Osteocyte (in vitro differentiated cells): ENCODE measurements around the gene CRYBG1. TPM values are rescaled to one million over a fixed set of nuclear protein-coding genes. Genes with fewer than 3 reads are reported as not detected.

ENCODE experiments used
- DNase-seq: peaks from one replicate; pipeline ENCODE4 v3.0.0; 2021; ENCODE audit warnings: mixed read lengths; ENCODE audit not compliant: unreplicated experiment; ENCODE audit errors: extremely low spot score
- H3K27ac Mint-ChIP-seq: one replicate; pipeline ENCODE4 v1.8.0; 2021; ENCODE audit warnings: mild to moderate bottlenecking, mixed read lengths; ENCODE audit not compliant: unreplicated experiment
- H3K27me3 Mint-ChIP-seq: one replicate; pipeline ENCODE4 v1.8.0; 2021; ENCODE audit warnings: mixed read lengths; ENCODE audit not compliant: unreplicated experiment
- H3K36me3 Mint-ChIP-seq: one replicate; pipeline ENCODE4 v1.8.0; 2021; ENCODE audit warnings: mixed read lengths; ENCODE audit not compliant: unreplicated experiment
- H3K4me1 Mint-ChIP-seq: one replicate; pipeline ENCODE4 v1.8.0; 2021; ENCODE audit warnings: mixed read lengths; ENCODE audit not compliant: unreplicated experiment
- H3K4me3 Mint-ChIP-seq: one replicate; pipeline ENCODE4 v1.8.0; 2021; ENCODE audit warnings: mild to moderate bottlenecking, moderate library complexity, mixed read lengths; ENCODE audit not compliant: unreplicated experiment
- H3K9me3 Mint-ChIP-seq: one replicate; pipeline ENCODE4 v1.8.0; 2021; ENCODE audit warnings: mixed read lengths; ENCODE audit not compliant: unreplicated experiment
- CTCF ChIP-seq: fragments of 200-600 bp; sonication (generic); IDR thresholded peaks from 2 replicates; pipeline ENCODE4 v1.5.0; 2021; ENCODE audit warnings: antibody characterized with exemption, mild to moderate bottlenecking, moderate library complexity
- total RNA-seq: library from RNA; stranded (reverse); gene quantifications from 2 replicates; pipeline ENCODE4 v1.2.1, GENCODE V29; 2021

The CRYBG1 gene
- total RNA-seq, 1 donor from 2014 or later = 2.4 TPM

GRCh38 chr6:106363401-106364138, 3.1 kb downstream of the CRYBG1 start:
- DNase-seq = no peak
- TF ChIP-seq CTCF = no peak
- H3K4me1 Mint-ChIP-seq = peaks cover 8% of the 10 kb centered on the region
- H3K9me3 Mint-ChIP-seq = no peaks in the 10 kb centered on the region
- no peaks in the 10 kb centered on the region for H3K36me3 Mint-ChIP-seq
- no peak overlapping the region for H3K27ac Mint-ChIP-seq
- no peak overlapping the region for H3K4me3 Mint-ChIP-seq
- peaks cover 65% of the 10 kb centered on the region for H3K27me3 Mint-ChIP-seq

DNA sequence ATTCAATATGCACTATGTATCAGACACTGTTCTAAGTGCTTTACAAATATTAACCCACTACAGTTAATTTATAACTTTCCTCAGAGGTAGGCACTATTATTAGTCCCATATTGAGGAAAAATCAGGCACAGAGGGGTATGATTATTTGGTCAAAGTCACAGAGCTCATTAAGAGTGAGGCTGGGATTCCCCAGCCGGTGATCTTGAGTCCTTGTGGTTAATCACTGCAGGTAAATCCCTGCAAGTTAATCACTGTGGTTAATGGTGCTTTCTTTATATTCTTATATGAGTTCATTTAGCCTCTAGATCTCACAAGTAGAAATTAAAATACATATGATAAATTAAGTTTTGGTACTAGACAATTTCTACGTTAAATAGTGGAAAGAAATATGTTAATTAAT, 9.2 kb downstream of the CRYBG1 start:
- Mint-ChIP-seq H3K4me1 (no peaks in the 10 kb centered on the region), H3K9me3 (no peaks in the 10 kb centered on the region), H3K36me3 (no peaks in the 10 kb centered on the region), H3K27me3 (peaks cover 55% of the 10 kb centered on the region), H3K27ac (no peak overlapping the region), H3K4me3 (no peak overlapping the region)
- no peak for DNase-seq
- no peak for TF ChIP-seq CTCF

DNA sequence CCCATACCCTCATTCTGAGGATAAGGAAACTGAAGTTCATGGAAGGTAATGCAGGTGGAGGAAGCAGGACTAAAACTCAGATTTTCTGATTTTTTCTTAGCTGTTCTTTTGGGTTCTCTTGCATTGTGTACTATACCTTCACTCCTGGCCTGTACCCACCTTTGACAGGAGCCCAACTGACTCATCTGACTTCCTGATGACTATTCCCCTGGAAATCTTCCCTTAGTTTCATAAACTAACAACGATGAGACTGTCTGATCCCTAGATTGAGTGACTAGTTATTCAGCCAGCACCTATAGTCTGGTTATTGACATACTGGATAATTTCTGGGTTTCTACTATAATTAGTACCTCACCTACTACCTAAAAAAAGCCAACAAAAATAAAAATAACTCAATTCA, 10.1 kb downstream of the CRYBG1 start:
- Mint-ChIP-seq H3K4me3 (no peak overlapping the region), H3K9me3 (no peaks in the 10 kb centered on the region)
- no peak for TF ChIP-seq CTCF

DNA sequence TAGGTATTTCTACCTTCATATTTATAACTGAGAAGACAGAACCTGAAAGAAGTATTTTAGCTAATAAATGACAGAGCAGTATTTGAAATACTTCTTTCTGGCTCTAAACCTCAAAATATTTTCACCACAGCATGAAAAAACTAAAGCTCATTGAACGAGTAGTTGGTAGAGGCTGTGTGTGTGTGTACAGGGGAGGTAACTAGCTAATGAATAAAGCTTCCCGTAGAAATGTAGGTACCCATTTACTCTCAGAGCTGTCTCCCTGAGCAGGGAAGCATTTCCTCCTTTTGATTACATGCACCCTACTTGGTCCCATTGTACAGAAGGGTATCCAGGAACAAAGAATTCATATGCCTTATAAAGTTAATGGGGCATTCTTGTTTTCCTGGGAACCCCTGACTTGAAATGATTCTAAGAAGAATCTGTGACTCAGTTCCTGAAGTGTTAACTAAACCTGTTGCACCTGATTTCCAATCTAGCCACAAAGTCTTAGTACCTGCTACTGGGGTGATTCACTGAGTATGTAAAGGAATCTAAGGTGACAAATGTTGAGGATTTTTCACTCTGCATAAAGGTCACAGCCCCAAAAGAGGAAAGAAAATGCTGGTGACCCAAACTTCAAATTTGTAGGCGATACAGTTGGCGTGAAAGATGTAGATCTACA, 12.5 kb downstream of the CRYBG1 start:
- Mint-ChIP-seq H3K27ac (no peak overlapping the region), H3K27me3 (peaks cover 59% of the 10 kb centered on the region), H3K4me3 (no peak overlapping the region), H3K36me3 (no peaks in the 10 kb centered on the region), H3K4me1 (no peaks in the 10 kb centered on the region), H3K9me3 (no peaks in the 10 kb centered on the region)
- no peak for DNase-seq
- TF ChIP-seq CTCF = no peak

More for the DNA sequence above, 10.1 kb downstream of the CRYBG1 start:
- H3K4me1 Mint-ChIP-seq = no peaks in the 10 kb centered on the region
- no peak overlapping the region for H3K27ac Mint-ChIP-seq
- H3K36me3 Mint-ChIP-seq = no peaks in the 10 kb centered on the region
- H3K27me3 Mint-ChIP-seq = peaks cover 61% of the 10 kb centered on the region
- no peak for DNase-seq

DNA sequence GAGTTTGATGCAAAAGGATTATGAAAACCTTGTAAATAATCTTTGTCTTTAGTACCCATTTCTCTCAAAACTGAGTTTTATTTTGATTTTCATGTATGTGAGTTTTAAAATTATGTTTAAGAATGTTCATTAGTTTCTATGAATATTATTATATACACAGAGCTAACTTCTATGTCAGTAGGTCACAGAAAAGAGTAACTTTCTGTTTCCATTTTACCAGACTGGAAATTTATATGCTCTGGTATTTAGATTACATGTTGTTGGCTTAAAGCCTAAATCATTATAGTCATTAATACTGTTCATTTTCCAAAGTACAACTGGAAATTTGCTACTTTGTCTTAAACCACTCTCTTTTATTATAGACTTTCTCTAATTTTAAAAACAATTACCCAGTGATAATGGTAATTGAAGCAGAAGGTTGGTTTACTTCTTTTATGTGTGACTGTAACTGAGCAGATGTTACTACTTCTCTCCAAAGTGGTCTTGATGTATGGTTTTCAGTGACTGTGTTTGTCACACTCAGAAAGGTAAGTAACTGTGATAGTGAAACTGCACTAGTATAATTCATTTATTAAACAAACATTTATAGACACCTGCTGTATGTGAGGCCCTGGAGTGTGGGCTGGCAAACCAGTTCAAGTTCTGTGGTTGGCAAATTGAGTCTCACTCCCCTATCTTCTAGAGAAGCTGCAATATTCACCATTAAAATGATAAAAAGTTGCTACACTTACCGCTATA, 13.2 kb downstream of the CRYBG1 start:
- Mint-ChIP-seq H3K27me3 (peaks cover 59% of the 10 kb centered on the region), H3K4me3 (no peak overlapping the region), H3K9me3 (no peaks in the 10 kb centered on the region), H3K4me1 (no peaks in the 10 kb centered on the region), H3K27ac (no peak overlapping the region), H3K36me3 (no peaks in the 10 kb centered on the region)
- no peak for DNase-seq
- TF ChIP-seq CTCF = no peak
